ENCODE measurements around the gene TRIM54. TPM values are rescaled to one million over a fixed set of nuclear protein-coding genes. Genes with fewer than 3 reads are reported as not detected.

TRIM54 gene
- total and polyA plus RNA-seq, 2 of the 8 experiments (the other 6 are each of a cell fraction or from before 2014, with no cell fraction given) = 3.9 to 5.8 TPM

DNA sequence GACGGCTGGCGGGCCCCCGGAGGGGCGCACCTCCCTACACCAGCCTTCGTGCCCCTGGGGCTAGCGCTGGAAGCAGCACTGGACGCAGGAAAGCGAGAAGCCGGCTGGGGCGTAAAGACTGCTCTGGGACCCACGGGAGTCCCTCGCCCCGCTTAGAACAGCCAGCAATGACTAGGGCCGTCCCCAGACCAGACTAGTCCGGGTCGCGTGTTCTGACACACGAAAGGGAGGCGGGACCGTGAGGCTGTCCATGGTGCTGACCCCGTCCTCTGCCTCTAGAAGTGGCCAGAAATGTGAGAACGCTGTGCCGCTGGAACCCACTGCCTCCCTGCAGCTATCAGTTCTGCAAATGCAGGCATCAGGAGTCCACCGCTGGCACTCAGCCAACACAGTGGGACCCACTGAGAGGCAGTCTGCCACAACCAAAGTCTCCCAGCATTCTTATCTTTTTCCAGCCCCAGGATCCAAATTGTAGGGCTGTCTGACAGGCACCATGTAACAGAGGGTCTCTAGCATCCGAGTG is 26.2 kb downstream of the TRIM54 start, which contains the start of gene UCN (continued):
- TF ChIP-seq, protein P1, sequence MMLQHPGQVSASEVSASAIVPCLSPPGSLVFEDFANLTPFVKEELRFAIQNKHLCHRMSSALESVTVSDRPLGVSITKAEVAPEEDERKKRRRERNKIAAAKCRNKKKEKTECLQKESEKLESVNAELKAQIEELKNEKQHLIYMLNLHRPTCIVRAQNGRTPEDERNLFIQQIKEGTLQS (IDR thresholded peaks at IDR 0.05; ENCODE audit: insufficient read depth, low read depth, low read length) = no peak
- TF ChIP-seq EGR1 (IDR thresholded peaks at IDR 0.05; ENCODE audit: borderline replicate concordance, low read depth, low read length) (no peak), KDM5A (IDR thresholded peaks at IDR 0.05; ENCODE audit: low read length) (no peak), CBX5 (IDR thresholded peaks at IDR 0.05; ENCODE audit: low read depth, low read length) (no peak), CTBP2 (IDR thresholded peaks at IDR 0.05; ENCODE audit: borderline replicate concordance, insufficient read depth, insufficient read length, low read length) (peak; percentile 48), NANOG (IDR thresholded peaks at IDR 0.05; ENCODE audit: insufficient read depth, low read depth, low read length, poor library complexity, severe bottlenecking) (no peak), CHD1 (IDR thresholded peaks at IDR 0.05; ENCODE audit: low read depth, low read length) (no peak), TAF1 (IDR thresholded peaks at IDR 0.05; ENCODE audit: low read depth, low read length) (no peak), CREB1 (IDR thresholded peaks at IDR 0.05) (peak; percentile 82), POU5F1 (IDR thresholded peaks at IDR 0.05; ENCODE audit: low read depth, low read length) (no peak)

Data from H1 (cell line).